HEK293T (cell line): ENCODE data around the gene CINP.
"Not testable (repeated sequence)": the region's sequence is repeated elsewhere in the genome, so short reads cannot be mapped to it uniquely, and the experiment has no call there.

Source experiments
- CTCF ChIA-PET: fragments of 350-600 bp; formaldehyde crosslinking; extraction: SDS; loops from one replicate; lab custom pipeline; 2021; ENCODE audit warnings: antibody characterized with exemption, inconsistent platforms; lab: Yijun Ruan, JAX
- POLR2A ChIA-PET: fragments of 350-600 bp; formaldehyde crosslinking; extraction: SDS; loops from one replicate; lab custom pipeline; 2020; ENCODE audit warnings: antibody characterized with exemption, inconsistent platforms; lab: Yijun Ruan, JAX
- DNase-seq: peaks from one replicate; pipeline ENCODE4 v3.0.0; 2012; ENCODE audit warnings: mixed read lengths; ENCODE audit errors: extremely low spot score
- ARNT ChIP-seq: fragments of 450-650 bp; IDR thresholded peaks from 2 replicates; pipeline ENCODE4 v1.6.1; 2017; ENCODE audit warnings: mild to moderate bottlenecking
- BHLHE40 ChIP-seq: fragments of 450-650 bp; IDR thresholded peaks from 2 replicates; pipeline ENCODE4 v1.6.1; 2016; ENCODE audit warnings: mild to moderate bottlenecking, moderate library complexity, borderline replicate concordance
- CTBP1 ChIP-seq: fragments of 450-650 bp; IDR thresholded peaks from 2 replicates; pipeline ENCODE4 v1.6.1; 2016; ENCODE audit warnings: borderline replicate concordance
- ELF4 ChIP-seq: fragments of 450-650 bp; IDR thresholded peaks from 2 replicates; pipeline ENCODE4 v1.6.1; 2017; ENCODE audit warnings: antibody characterized with exemption
- FOXA1 ChIP-seq: fragments of 450-650 bp; IDR thresholded peaks from 2 replicates; pipeline ENCODE4 v1.6.1; 2016; ENCODE audit warnings: mild to moderate bottlenecking
- FOXK2 ChIP-seq: fragments of 450-650 bp; IDR thresholded peaks from 2 replicates; pipeline ENCODE4 v1.6.1; 2016; ENCODE audit warnings: mild to moderate bottlenecking
- FOXM1 ChIP-seq: fragments of 450-650 bp; IDR thresholded peaks from 2 replicates; pipeline ENCODE4 v1.6.1; 2017; ENCODE audit warnings: mild to moderate bottlenecking, borderline replicate concordance
- HDGF ChIP-seq: fragments of 450-650 bp; IDR thresholded peaks from 2 replicates; pipeline ENCODE4 v1.6.1; 2017; ENCODE audit warnings: antibody characterized with exemption, borderline replicate concordance
- L3MBTL2 ChIP-seq: fragments of 450-650 bp; conservative IDR thresholded peaks from 2 replicates; pipeline ENCODE4 v1.6.1; 2016; ENCODE audit warnings: mild to moderate bottlenecking
- LEF1 ChIP-seq: fragments of 450-650 bp; IDR thresholded peaks from 2 replicates; pipeline ENCODE4 v1.6.1; 2017; ENCODE audit warnings: mild to moderate bottlenecking, borderline replicate concordance
- NFRKB ChIP-seq: fragments of 450-650 bp; IDR thresholded peaks from 2 replicates; pipeline ENCODE4 v1.6.1; 2016; ENCODE audit warnings: mild to moderate bottlenecking, moderate library complexity
- SP1 ChIP-seq: fragments of 450-650 bp; IDR thresholded peaks from 2 replicates; pipeline ENCODE4 v1.6.1; 2017
- SUZ12 ChIP-seq: fragments of 450-650 bp; IDR thresholded peaks from 2 replicates; pipeline ENCODE4 v1.6.1; 2016; ENCODE audit warnings: mild to moderate bottlenecking
- TARDBP ChIP-seq: fragments of 450-650 bp; IDR thresholded peaks from 2 replicates; pipeline ENCODE4 v1.6.1; 2016
- TF ChIP-seq, protein P1 (sequence below): fragments of 450-650 bp; IDR thresholded peaks from 2 replicates; pipeline ENCODE4 v1.6.1; 2016

CINP gene

DNA sequence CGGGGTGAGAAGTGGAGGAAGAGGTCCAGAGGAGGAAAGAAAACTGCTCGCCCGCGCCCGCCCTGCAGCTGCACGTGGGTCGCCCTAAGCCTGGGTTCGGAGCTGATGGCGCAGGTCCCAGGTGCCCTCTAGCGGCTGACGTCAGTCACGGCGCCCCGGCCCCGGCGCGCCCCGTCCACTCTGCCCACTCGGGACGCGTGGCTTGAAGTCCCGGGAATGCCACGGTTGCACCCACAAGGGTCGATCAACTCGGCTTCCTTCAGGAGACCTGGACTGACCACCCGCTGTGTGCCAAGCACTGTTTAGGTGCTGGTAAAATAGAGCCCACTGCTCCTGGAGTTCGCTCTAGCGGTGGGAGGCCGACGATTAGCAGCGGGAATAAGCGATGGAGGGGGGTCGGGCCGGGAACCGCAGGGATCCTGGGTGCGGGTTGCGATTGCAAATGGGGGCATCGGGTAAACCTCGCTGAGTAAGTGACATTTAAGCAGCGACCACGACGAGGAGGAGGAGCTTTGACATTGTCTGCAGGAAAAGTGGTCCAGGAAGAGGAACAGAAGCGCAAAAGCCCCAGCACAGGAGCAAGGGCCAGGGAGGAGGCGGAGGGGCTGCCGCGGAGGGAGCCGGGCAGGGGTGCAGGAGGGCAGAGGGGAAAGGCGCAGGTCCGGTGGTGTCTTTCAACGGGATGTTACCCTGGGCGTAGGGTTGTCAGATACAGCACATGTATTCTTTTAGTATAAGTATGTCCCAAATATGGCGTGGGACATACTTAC lies 48.3 kb downstream of the CINP start:
- ChIA-PET POLR2A (interaction anchor here (0.6 to 1.8 kb wide), 9 partner anchors 8 to 297 kb away, joined by 3 to 8 read pairs (median 3); partner anchors contain the start of gene MOK), CTCF (interaction anchor here (0.6 to 1.6 kb wide), 13 partner anchors 10 to 505 kb away, joined by 3 to 11 read pairs (median 4); partner anchors contain the start of gene MOK)
- DNase-seq: peak; percentile 76
- TF ChIP-seq HDGF (no peak), TARDBP (peak; percentile 96), BHLHE40 (no peak), FOXM1 (no peak), SP1 (no peak), L3MBTL2 (peak; percentile 86), FOXK2 (no peak), CTBP1 (no peak; the same call in 1 of the 2 replicates), LEF1 (no peak)
- TF ChIP-seq, protein P1, sequence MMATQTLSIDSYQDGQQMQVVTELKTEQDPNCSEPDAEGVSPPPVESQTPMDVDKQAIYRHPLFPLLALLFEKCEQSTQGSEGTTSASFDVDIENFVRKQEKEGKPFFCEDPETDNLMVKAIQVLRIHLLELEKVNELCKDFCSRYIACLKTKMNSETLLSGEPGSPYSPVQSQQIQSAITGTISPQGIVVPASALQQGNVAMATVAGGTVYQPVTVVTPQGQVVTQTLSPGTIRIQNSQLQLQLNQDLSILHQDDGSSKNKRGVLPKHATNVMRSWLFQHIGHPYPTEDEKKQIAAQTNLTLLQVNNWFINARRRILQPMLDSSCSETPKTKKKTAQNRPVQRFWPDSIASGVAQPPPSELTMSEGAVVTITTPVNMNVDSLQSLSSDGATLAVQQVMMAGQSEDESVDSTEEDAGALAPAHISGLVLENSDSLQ: no peak

DNA sequence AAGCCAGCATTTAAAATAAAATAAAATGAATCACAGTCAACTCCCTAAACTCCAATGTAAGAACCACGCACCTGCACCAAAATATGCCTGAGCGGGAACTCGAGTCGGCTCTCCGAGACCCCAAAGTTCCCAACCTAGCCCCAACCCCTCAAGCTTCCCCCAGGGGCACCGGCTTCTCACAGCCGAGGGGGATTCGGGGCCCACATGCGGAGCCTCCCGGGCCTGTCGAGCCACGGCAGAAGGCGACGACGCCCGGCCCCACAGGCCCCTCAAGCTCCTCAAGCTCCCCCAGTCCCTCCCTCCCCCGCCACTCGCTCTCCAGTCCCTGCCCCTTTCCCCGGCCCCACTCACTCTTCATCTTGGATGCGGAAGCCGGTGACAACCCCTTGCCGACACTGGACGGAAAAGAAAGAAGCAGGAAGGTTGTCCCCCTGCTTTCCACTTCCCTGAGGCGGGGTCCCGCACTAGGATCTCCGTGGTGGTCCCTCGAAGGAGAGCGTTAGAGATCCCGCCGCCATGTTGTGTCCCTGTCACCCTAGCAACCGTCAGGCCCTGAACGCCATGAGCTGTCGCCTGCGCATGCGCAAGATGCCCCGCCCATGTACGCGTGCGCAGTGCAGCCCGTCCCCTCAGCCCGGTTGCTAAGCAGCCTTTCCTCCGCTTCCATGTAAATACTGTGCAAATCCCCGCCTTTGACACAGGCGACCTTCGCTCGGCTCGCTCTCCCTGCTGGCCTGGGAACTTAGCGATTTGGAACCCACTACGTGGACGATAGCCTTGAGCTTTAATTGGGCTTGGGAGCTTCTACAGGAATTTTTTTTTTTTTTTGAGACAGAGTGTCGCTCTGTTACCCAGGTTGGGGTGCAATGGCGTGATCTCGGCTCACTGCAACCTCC lies 57.8 kb downstream of the CINP start, which contains the start of gene MOK:
Gene MOK, minus strand, starts transcription at position 554 of the 896 bp plus-strand sequence. Its CDS starts 196 bp downstream, at position 358.
- ChIA-PET POLR2A (interaction anchor here (0.8 to 1.9 kb wide), 3 partner anchors 9 to 15 kb away, joined by 3 to 8 read pairs (median 4); no protein-coding TSS in a partner anchor), CTCF (interaction anchor here (1.4 to 1.8 kb wide), 2 partner anchors 9 to 13 kb away, joined by 4 to 11 read pairs; no protein-coding TSS in a partner anchor)
- TF ChIP-seq L3MBTL2: 0 out of 2 replicates have a peak, but pooled peaks have one; percentile 29
- TF ChIP-seq LEF1: no peak
- TF ChIP-seq BHLHE40: no peak
- peak; percentile 99 for DNase-seq

DNA sequence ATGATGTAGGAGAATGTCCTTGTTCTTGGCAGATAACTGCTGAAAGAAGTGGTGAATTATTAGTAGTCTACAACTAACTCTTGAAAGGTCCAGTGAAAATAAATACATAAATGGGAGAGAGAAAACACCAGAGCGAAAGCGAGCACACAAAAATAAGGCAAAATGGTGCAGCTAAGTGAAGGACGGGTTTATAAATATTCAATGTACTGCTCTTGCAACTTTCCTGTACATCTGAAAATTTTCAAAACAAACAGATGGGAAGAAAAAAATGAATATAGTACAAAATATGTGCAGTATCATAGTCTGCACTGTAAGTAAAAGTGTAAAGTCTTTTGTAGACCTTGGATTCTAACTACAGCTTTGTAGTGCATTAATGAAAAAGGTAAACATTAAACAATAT lies 59.0 kb downstream of the CINP start:
- TF ChIP-seq ARNT: no peak
- TF ChIP-seq BHLHE40: no peak
- no peak for TF ChIP-seq L3MBTL2
- TF ChIP-seq CTBP1: no peak
- TF ChIP-seq TARDBP: no peak
- TF ChIP-seq, protein P1: no peak
- TF ChIP-seq FOXA1: no peak
- no peak for TF ChIP-seq HDGF
- TF ChIP-seq LEF1: no peak
- no peak for TF ChIP-seq ELF4
- TF ChIP-seq FOXK2: no peak
- no peak for TF ChIP-seq SP1
- no peak for TF ChIP-seq FOXM1
- TF ChIP-seq SUZ12: no peak
- no peak for TF ChIP-seq NFRKB
- ChIA-PET POLR2A (no interaction called here), CTCF (interaction anchor here (1.8 kb wide), 1 partner anchor 11 kb away, joined by 11 read pairs; no protein-coding TSS in a partner anchor)

DNA sequence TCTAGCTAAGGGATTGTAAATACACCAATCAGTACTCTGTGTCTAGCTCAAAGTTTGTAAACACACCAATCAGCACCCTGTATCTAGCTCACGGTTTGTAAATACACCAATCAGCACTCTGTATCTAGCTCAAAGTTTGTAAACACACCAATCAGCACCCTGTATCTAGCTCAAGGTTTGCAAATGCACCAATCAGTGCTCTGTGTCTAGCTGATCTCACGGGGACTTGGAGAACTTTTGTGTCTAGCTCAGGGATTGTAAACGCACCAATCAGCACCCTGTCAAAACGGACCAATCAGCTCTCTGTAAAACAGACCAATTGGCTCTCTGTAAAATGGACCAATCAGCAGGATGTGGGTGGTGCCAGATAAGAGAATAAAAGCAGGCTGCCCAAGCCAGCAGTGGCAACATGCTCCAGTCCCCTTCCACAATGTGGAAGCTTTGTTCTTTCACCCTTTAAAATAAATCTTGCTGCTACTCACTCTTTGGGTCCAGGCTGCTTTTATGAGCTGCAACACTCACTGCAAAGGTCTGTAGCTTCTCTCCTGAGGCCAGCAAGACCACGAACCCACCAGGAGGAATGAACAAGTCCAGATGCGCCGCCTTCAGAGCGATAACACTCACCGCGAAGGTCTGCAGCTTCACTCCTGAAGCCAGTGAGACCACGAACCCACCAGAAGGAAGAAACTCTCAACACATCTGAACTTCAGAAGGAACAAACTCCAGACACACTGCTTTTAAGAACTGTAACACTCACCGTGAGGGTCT lies 64.2 kb downstream of the CINP start:
- CTCF ChIA-PET, DNase-seq: not testable (repeated sequence)
- POLR2A ChIA-PET: interaction anchor here (1.1 kb wide), 1 partner anchor 19 kb away, joined by 5 read pairs; no protein-coding TSS in a partner anchor

More for the DNA sequence above, 59.0 kb downstream of the CINP start:
- no peak for DNase-seq
